Sciatic nerve (tissue), 2 donors: ENCODE data around the gene CD8B2. TPM values are rescaled to one million over a fixed set of nuclear protein-coding genes. Genes with fewer than 3 reads are reported as not detected.
"Not testable (repeated sequence)": the region's sequence is repeated elsewhere in the genome, so short reads cannot be mapped to it uniquely, and the experiment has no call there.

Experiments used
- ATAC-seq: fragments of 200-7000 bp; cut with Tn5 transposase; one replicate; pipeline ENCODE4 v1.9.1; 2020; ENCODE audit warnings: mild to moderate bottlenecking, moderate library complexity
- DNase-seq: peaks from one replicate; pipeline ENCODE4 v3.0.0-alpha.2; 2020; ENCODE audit warnings: low spot score
- intact Hi-C: fragments of 100-400 bp; cut with DNase I; formaldehyde crosslinking; loops from one replicate; pipeline ENCODE4 v1.14.2; 2022
- total RNA-seq: library from RNA; stranded (reverse); fragmentation: NEBNext Ultra II Directional; extraction: Animal tissue kit (Norgen Biotek cat#: 25700); gene quantifications from one replicate; pipeline ENCODE4 v1.2.1, GENCODE V29; 2021
- donor health status: DM: no; HTN: no; CAD: no.
- donor health status: DM: no; HTN: no; CAD: no.

CD8B2 gene
- total RNA-seq, 1 donor from 2014 or later: not detected

GRCh38 chr2:106509374-106509770, 22.2 kb downstream of the CD8B2 start:
- intact Hi-C loops, ATAC-seq, DNase-seq: not testable (repeated sequence)

- intact Hi-C loops, ATAC-seq, DNase-seq: not testable (repeated sequence)
Observed at GRCh38 chr2:106510791-106511190, 23.6 kb downstream of the CD8B2 start.

GRCh38 chr2:106511476-106511901, 24.3 kb downstream of the CD8B2 start:
- intact Hi-C loops: not testable (repeated sequence)
- peak; percentile 66 for DNase-seq
- ATAC-seq: peak; percentile 86

GRCh38 chr2:106511934-106512333, 24.8 kb downstream of the CD8B2 start:
- DNase-seq, intact Hi-C loops: not testable (repeated sequence)
- ATAC-seq: peak; percentile 6

GRCh38 chr2:106513391-106513790, 26.2 kb downstream of the CD8B2 start:
- ATAC-seq, intact Hi-C loops, DNase-seq: not testable (repeated sequence)

- intact Hi-C loops, ATAC-seq, DNase-seq: not testable (repeated sequence)
Observed at GRCh38 chr2:106514827-106515226, 27.7 kb downstream of the CD8B2 start.

- DNase-seq (no peak), ATAC-seq (no peak)
- intact Hi-C loops: no loop called here
Observed at GRCh38 chr2:106516436-106516835, 29.3 kb downstream of the CD8B2 start.

- intact Hi-C loops: no loop called here
- DNase-seq (no peak), ATAC-seq (no peak)
Observed at GRCh38 chr2:106516864-106517263, 29.7 kb downstream of the CD8B2 start.

- ATAC-seq: no peak
- intact Hi-C loops: no loop called here
- no peak for DNase-seq
Observed at GRCh38 chr2:106517329-106517728, 30.2 kb downstream of the CD8B2 start.

- ATAC-seq (no peak), DNase-seq (no peak)
- intact Hi-C loops: no loop called here
Observed at GRCh38 chr2:106519767-106520166, 32.6 kb downstream of the CD8B2 start.

- no peak for ATAC-seq
- DNase-seq: no peak
- intact Hi-C loops: no loop called here
Observed at GRCh38 chr2:106521016-106521415, 33.9 kb downstream of the CD8B2 start.

GRCh38 chr2:106523976-106524665, 37.0 kb downstream of the CD8B2 start:
- ATAC-seq: no peak
- DNase-seq: no peak
- intact Hi-C loops: no loop called here

GRCh38 chr2:106530866-106531265, 43.7 kb downstream of the CD8B2 start:
- intact Hi-C loops: no loop called here
- no peak for DNase-seq
- ATAC-seq: no peak

- intact Hi-C loops: no loop called here
- ATAC-seq (no peak), DNase-seq (no peak)
Observed at GRCh38 chr2:106531676-106532214, 44.6 kb downstream of the CD8B2 start.

- no peak for ATAC-seq
- intact Hi-C loops: no loop called here
- DNase-seq: no peak
Observed at GRCh38 chr2:106532236-106532635, 45.1 kb downstream of the CD8B2 start.

GRCh38 chr2:106534471-106534870, 47.3 kb downstream of the CD8B2 start:
- intact Hi-C loops: no loop called here
- DNase-seq (no peak), ATAC-seq (no peak)

- ATAC-seq: no peak
- intact Hi-C loops: no loop called here
- DNase-seq: no peak
Observed at GRCh38 chr2:106536490-106536889, 49.3 kb downstream of the CD8B2 start.

GRCh38 chr2:106537047-106537446, 49.9 kb downstream of the CD8B2 start:
- intact Hi-C loops: no loop called here
- peak; percentile 81 for ATAC-seq
- peak; percentile 50 for DNase-seq

GRCh38 chr2:106537791-106538191, 50.6 kb downstream of the CD8B2 start:
- intact Hi-C loops: no loop called here
- no peak for ATAC-seq
- no peak for DNase-seq

- no peak for ATAC-seq
- DNase-seq: no peak
- intact Hi-C loops: no loop called here
Observed at GRCh38 chr2:106540886-106541285, 53.7 kb downstream of the CD8B2 start.

- intact Hi-C loops: no loop called here
- ATAC-seq (no peak), DNase-seq (no peak)
Observed at GRCh38 chr2:106541333-106541732, 54.2 kb downstream of the CD8B2 start.
